SH-SY5Y (cell line): ENCODE data around the gene NAA60.

ENCODE experiments used
- GATA2 ChIP-seq: IDR thresholded peaks from 2 replicates; pipeline ENCODE4 v1.6.1; 2011; ENCODE audit warnings: mild to moderate bottlenecking, low read depth, low read length
- GATA3 ChIP-seq: IDR thresholded peaks from 2 replicates; pipeline ENCODE4 v1.6.1; 2011; ENCODE audit warnings: low read depth, mild to moderate bottlenecking, low read length, moderate library complexity

DNA sequence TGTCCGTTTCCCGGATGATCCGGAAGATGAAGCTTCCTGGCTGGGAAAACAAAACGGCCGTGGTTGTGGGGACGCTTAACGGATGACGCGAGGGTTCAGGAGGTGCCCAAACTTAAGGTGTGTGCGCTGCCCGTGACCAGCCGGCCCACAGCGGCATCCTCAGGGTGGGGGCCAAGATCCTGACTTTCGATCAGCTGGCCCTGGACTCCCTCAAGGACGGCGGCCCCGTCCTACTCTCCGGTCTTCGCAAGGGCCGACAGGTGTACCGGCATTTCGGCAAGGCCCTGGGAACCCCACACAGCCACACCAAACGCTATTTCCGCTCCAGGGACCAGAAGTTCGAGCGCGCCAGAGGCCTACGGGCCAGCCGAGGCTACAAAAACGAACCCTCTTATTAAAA, 52.9 kb downstream of the NAA60 start:
- TF ChIP-seq GATA2: no peak
- no peak for TF ChIP-seq GATA3
